HCT116 (cell line): Measurements from ENCODE around the gene VRK3. TPM values are rescaled to one million over a fixed set of nuclear protein-coding genes. Genes with fewer than 3 reads are reported as not detected.

Source experiments
- ATAC-seq: fragments of 200-7000 bp; cut with Tn5 transposase; 2 replicates; pipeline ENCODE4 v1.9.1; 2020; ENCODE audit warnings: mild to moderate bottlenecking, moderate library complexity
- BruUV-seq: library from RNA; stranded (reverse); fragments of 400-500 nt; replicated peaks from 2 replicates; lab custom pipeline; 2021; lab: Mats Ljungman, UMichigan
- CTCF ChIA-PET: fragments of 300-600 bp; sonication (Branson Sonifier 250); formaldehyde crosslinking; loops from one replicate; lab custom pipeline; 2021; ENCODE audit warnings: antibody characterized with exemption; lab: Charles Lee
- POLR2A ChIA-PET: fragments of 300-600, 350-600 bp; sonication (Branson Sonifier 250); formaldehyde crosslinking; loops from one replicate; lab custom pipeline; 2021; ENCODE audit warnings: antibody characterized with exemption; lab: Charles Lee
- RAD21 ChIA-PET, 2 experiments: fragments of 300-600 bp; sonication (Branson Sonifier 250); formaldehyde crosslinking; loops; one replicate each; lab custom pipeline; 2023; ENCODE audit warnings: low total read pairs in 2 of 2; ENCODE audit not compliant: uncharacterized antibody in 2 of 2, unreplicated experiment in 2 of 2, low non-redundant PET in 1 of 2; lab: Charles Lee
- DNase-seq: peaks from one replicate; pipeline ENCODE4 v3.0.0-alpha.2; 2010; ENCODE audit warnings: low read depth, low spot score
- H2AFZ ChIP-seq: fragments of 200-600 bp; shearing (Covaris generic), sonication (generic); 2 replicates; pipeline ENCODE4 v1.6.1; 2017; ENCODE audit warnings: low read depth, mixed run types, mixed read lengths, antibody characterized with exemption, low read length; ENCODE audit not compliant: poor library complexity, severe bottlenecking
- H3K27ac ChIP-seq: 2 replicates; pipeline ENCODE4 v1.5.1; 2012; ENCODE audit warnings: low read depth, low read length
- H3K27me3 ChIP-seq: fragments of 200-600 bp; sonication (generic); 2 replicates; pipeline ENCODE4 v1.6.1; 2016; ENCODE audit warnings: mixed run types, low read length, mixed read lengths; ENCODE audit not compliant: insufficient read depth
- H3K36me3 ChIP-seq, 2 experiments: fragments of 200-500 bp in 1 of 2; fragments of 200-600 bp in 1 of 2; sonication (Bioruptor generic) in 1 of 2; sonication (generic) in 1 of 2; 2 replicates each; pipeline versions ENCODE4 v1.5.1 to v1.6.1; 2014 to 2016; ENCODE audit warnings: low read length in 2 of 2, inconsistent platforms in 1 of 2, mixed read lengths in 1 of 2, mixed run types in 1 of 2; ENCODE audit not compliant: insufficient read depth in 2 of 2, control insufficient read depth in 1 of 2
- H3K4me1 ChIP-seq, 2 experiments: fragments of 200-600 bp in 1 of 2; sonication (generic) in 1 of 2; 2 replicates each; pipeline versions ENCODE4 v1.5.1 to v1.6.1; 2012 to 2017; ENCODE audit warnings: low read length in 2 of 2, inconsistent platforms in 1 of 2, mild to moderate bottlenecking in 1 of 2, mixed read lengths in 1 of 2, mixed run types in 1 of 2, moderate library complexity in 1 of 2; ENCODE audit not compliant: insufficient read depth in 2 of 2, control insufficient read depth in 1 of 2
- H3K4me2 ChIP-seq: fragments of 200-600 bp; sonication (generic); 2 replicates; pipeline ENCODE4 v1.6.1; 2017; ENCODE audit warnings: mixed run types, low read length, mixed read lengths
- H3K4me3 ChIP-seq, 2 experiments: fragments of 200-600 bp in 1 of 2; sonication (generic) in 1 of 2; replicated peaks in 1 of 2; 2 replicates each; pipeline ENCODE4 v1.5.1; 2011 to 2016; ENCODE audit warnings: low read length in 2 of 2, control low read depth in 1 of 2, low read depth in 1 of 2, mild to moderate bottlenecking in 1 of 2, mixed read lengths in 1 of 2, mixed run types in 1 of 2
- H3K79me2 ChIP-seq: fragments of 200-600 bp; sonication (generic); 2 replicates; pipeline ENCODE4 v1.6.1; 2017; ENCODE audit warnings: mild to moderate bottlenecking, mixed run types, low read length, moderate library complexity, mixed read lengths; ENCODE audit not compliant: insufficient read depth
- H3K9ac ChIP-seq: fragments of 200-600 bp; sonication (generic); 2 replicates; pipeline ENCODE4 v1.6.1; 2016; ENCODE audit warnings: low read length, mixed read lengths
- H3K9me2 ChIP-seq: fragments of 200-600 bp; sonication (generic), shearing (Covaris generic); 2 replicates; pipeline ENCODE4 v1.6.1; 2017; ENCODE audit warnings: mixed run types, mild to moderate bottlenecking, moderate library complexity; ENCODE audit not compliant: insufficient read depth
- H3K9me3 ChIP-seq, 2 experiments: fragments of 200-500 bp in 1 of 2; fragments of 200-600 bp in 1 of 2; sonication (Bioruptor generic) in 1 of 2; sonication (generic) in 1 of 2; 2 replicates each; pipeline ENCODE4 v1.6.1; 2014 to 2017; ENCODE audit warnings: low read length in 2 of 2, mixed read lengths in 2 of 2, inconsistent platforms in 1 of 2, low read depth in 1 of 2, mild to moderate bottlenecking in 1 of 2, mixed run types in 1 of 2, moderate library complexity in 1 of 2; ENCODE audit not compliant: control insufficient read depth in 1 of 2, insufficient read depth in 1 of 2
- H4K20me1 ChIP-seq: fragments of 200-600 bp; sonication (generic), shearing (Covaris generic); 2 replicates; pipeline ENCODE4 v1.6.1; 2017; ENCODE audit warnings: mixed run types, mild to moderate bottlenecking, moderate library complexity; ENCODE audit not compliant: insufficient read depth
- CEBPB ChIP-seq: IDR thresholded peaks from 2 replicates; pipeline ENCODE4 v1.6.1; 2012; ENCODE audit warnings: low read depth
- EGR1 ChIP-seq: IDR thresholded peaks from 2 replicates; pipeline ENCODE4 v1.6.1; 2012; ENCODE audit warnings: low read depth
- ELF1 ChIP-seq: IDR thresholded peaks from 2 replicates; pipeline ENCODE4 v1.6.1; 2012; ENCODE audit warnings: low read depth, borderline replicate concordance
- EZH2phosphoT487 ChIP-seq: fragments of 200-600 bp; IDR thresholded peaks from 2 replicates; pipeline ENCODE4 v1.6.1; 2018; ENCODE audit warnings: antibody characterized with exemption, borderline replicate concordance
- JUND ChIP-seq: IDR thresholded peaks from 2 replicates; pipeline ENCODE4 v1.6.1; 2012
- POLR2A ChIP-seq: IDR thresholded peaks from 2 replicates; pipeline ENCODE4 v1.7.0; 2011; ENCODE audit warnings: borderline replicate concordance; ENCODE audit not compliant: insufficient read depth, insufficient read length; ENCODE audit errors: extremely low read depth
- POLR2AphosphoS5 ChIP-seq: IDR thresholded peaks from 2 replicates; pipeline ENCODE4 v1.6.1; 2011; ENCODE audit warnings: mild to moderate bottlenecking, low read depth, low read length, moderate library complexity
- RAD21 ChIP-seq: IDR thresholded peaks from 2 replicates; pipeline ENCODE4 v1.6.1; 2012; ENCODE audit warnings: low read depth, mild to moderate bottlenecking
- SIN3A ChIP-seq: IDR thresholded peaks from 2 replicates; pipeline ENCODE4 v1.6.1; 2012; ENCODE audit warnings: low read depth
- SP1 ChIP-seq: IDR thresholded peaks from 2 replicates; pipeline ENCODE4 v1.6.1; 2012; ENCODE audit warnings: low read depth
- TCF7L2 ChIP-seq: IDR thresholded peaks from 2 replicates; pipeline ENCODE4 v1.7.0; 2011; ENCODE audit warnings: borderline replicate concordance, inconsistent platforms; ENCODE audit not compliant: insufficient read depth, insufficient read length; ENCODE audit errors: extremely low read depth
- intact Hi-C: fragments of 100-400 bp; cut with micrococcal nuclease; formaldehyde crosslinking; loops from 2 replicates; pipeline ENCODE4 v1.10.0; 2022
- total RNA-seq: library from RNA; stranded (reverse); gene quantifications from one replicate; pipeline ENCODE4 v1.2.1, GENCODE V29; 2021; ENCODE audit not compliant: unreplicated experiment
- TF ChIP-seq, protein P1 (sequence below): IDR thresholded peaks from 2 replicates; pipeline ENCODE4 v1.6.1; 2012
- TF ChIP-seq, protein P2 (sequence below): IDR thresholded peaks from 2 replicates; pipeline ENCODE4 v1.6.1; 2011; ENCODE audit warnings: mild to moderate bottlenecking, low read length, moderate library complexity; ENCODE audit not compliant: insufficient replicate concordance; ENCODE audit errors: extremely low read depth
- TF ChIP-seq, protein P3 (sequence below): IDR thresholded peaks from 2 replicates; pipeline ENCODE4 v1.6.1; 2012

VRK3 gene
- total RNA-seq, 1 experiment from 2014 or later = 44.0 TPM

GRCh38 chr19:50022823-50023222 is 2.3 kb downstream of the VRK3 start:
- Histone ChIP-seq H3K9ac (no peak overlapping the region), H3K4me3 (no peak overlapping the region), H3K9me3 (no peaks in the 10 kb centered on the region), H3K27ac (no peak overlapping the region), H4K20me1 (no peaks in the 10 kb centered on the region), H3K36me3 (peaks cover 0 to 2% of the 10 kb centered on the region in 2 experiments; a peak in 2 of 4 replicates), H3K79me2 (peaks cover 64% of the 10 kb centered on the region), H2AFZ (no peak overlapping the region), H3K4me2 (no peak overlapping the region), H3K9me2 (no peaks in the 10 kb centered on the region), H3K27me3 (no peaks in the 10 kb centered on the region), H3K4me1 (peaks cover 5 to 23% of the 10 kb centered on the region in 2 experiments; a peak in 2 of 4 replicates)
- BruUV-seq = no TSS peak
- DNase-seq (no peak), ATAC-seq (no peak)
- TF ChIP-seq, protein P1, sequence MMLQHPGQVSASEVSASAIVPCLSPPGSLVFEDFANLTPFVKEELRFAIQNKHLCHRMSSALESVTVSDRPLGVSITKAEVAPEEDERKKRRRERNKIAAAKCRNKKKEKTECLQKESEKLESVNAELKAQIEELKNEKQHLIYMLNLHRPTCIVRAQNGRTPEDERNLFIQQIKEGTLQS = no peak
- no peak for TF ChIP-seq ELF1
- TF ChIP-seq, protein P2, sequence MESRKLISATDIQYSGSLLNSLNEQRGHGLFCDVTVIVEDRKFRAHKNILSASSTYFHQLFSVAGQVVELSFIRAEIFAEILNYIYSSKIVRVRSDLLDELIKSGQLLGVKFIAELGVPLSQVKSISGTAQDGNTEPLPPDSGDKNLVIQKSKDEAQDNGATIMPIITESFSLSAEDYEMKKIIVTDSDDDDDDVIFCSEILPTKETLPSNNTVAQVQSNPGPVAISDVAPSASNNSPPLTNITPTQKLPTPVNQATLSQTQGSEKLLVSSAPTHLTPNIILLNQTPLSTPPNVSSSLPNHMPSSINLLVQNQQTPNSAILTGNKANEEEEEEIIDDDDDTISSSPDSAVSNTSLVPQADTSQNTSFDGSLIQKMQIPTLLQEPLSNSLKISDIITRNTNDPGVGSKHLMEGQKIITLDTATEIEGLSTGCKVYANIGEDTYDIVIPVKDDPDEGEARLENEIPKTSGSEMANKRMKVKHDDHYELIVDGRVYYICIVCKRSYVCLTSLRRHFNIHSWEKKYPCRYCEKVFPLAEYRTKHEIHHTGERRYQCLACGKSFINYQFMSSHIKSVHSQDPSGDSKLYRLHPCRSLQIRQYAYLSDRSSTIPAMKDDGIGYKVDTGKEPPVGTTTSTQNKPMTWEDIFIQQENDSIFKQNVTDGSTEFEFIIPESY = no peak
- TF ChIP-seq POLR2AphosphoS5 = no peak
- TF ChIP-seq JUND = no peak
- TF ChIP-seq CEBPB = no peak
- TF ChIP-seq SIN3A = no peak
- RAD21 ChIA-PET = no interaction called here
- intact Hi-C loops = no loop called here
- CTCF ChIA-PET = no interaction called here
- POLR2A ChIA-PET = no interaction called here

DNA sequence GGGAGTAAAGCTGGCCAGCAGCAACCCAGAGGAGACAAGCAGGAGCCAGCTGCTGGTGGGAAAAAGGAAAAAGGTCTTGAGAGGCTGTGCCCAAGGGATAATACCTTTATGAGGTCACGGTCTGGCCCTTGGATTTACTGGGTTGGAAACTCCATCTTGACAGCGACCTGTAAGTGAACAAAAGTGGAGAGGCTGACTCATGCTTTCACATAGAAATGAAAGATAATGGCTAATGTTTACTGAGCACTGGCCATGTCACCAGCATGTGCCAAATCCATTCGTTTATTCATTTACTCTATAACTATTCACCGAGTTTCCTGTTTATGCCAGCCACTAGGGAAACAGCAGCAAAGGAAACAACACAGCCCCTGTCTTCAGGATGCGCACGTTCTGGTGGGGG is 4.7 kb downstream of the VRK3 start:
- H3K4me3 ChIP-seq = no peak overlapping the region
- no peaks in the 10 kb centered on the region for H3K27me3 ChIP-seq
- no peak overlapping the region for H3K4me2 ChIP-seq
- H3K27ac ChIP-seq = no peak overlapping the region
- H4K20me1 ChIP-seq = no peaks in the 10 kb centered on the region
- no peak overlapping the region for H3K9ac ChIP-seq
- ATAC-seq = no peak
- POLR2A ChIA-PET = no interaction called here
- H2AFZ ChIP-seq = no peak overlapping the region
- RAD21 ChIA-PET = no interaction called here
- H3K79me2 ChIP-seq = peaks cover 44% of the 10 kb centered on the region
- H3K4me1 ChIP-seq = peaks cover 0 to 6% of the 10 kb centered on the region in 2 experiments; a peak in 1 of 4 replicates
- H3K36me3 ChIP-seq = peaks cover 6 to 16% of the 10 kb centered on the region in 2 experiments; a peak in 3 of 4 replicates
- no peaks in the 10 kb centered on the region for H3K9me3 ChIP-seq
- intact Hi-C loops = no loop called here
- DNase-seq = no peak
- no TSS peak for BruUV-seq
- CTCF ChIA-PET = no interaction called here
- no peaks in the 10 kb centered on the region for H3K9me2 ChIP-seq
- TF ChIP-seq, protein P3, sequence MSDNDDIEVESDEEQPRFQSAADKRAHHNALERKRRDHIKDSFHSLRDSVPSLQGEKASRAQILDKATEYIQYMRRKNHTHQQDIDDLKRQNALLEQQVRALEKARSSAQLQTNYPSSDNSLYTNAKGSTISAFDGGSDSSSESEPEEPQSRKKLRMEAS = no peak
- no peak for TF ChIP-seq SIN3A
- no peak for TF ChIP-seq ELF1
- no peak for TF ChIP-seq EZH2phosphoT487
- no peak for TF ChIP-seq RAD21
- TF ChIP-seq CEBPB = no peak
- TF ChIP-seq, protein P1 = no peak
- TF ChIP-seq TCF7L2 = no peak
- TF ChIP-seq, protein P2 = no peak
- TF ChIP-seq EGR1 = no peak
- no peak for TF ChIP-seq SP1
- no peak for TF ChIP-seq POLR2AphosphoS5
- no peak for TF ChIP-seq POLR2A
